Hematopoietic multipotent progenitor cell treated with erythropoietin and hydrocortisone succinate and interleukin-3 and kit ligand, for 17 days (in vitro differentiated cells): ENCODE measurements around the gene C1QTNF2.

Experiments used
- DNase-seq: peaks from one replicate; pipeline ENCODE4 v3.0.0-alpha.2; 2015; ENCODE audit warnings: low spot score

C1QTNF2 gene

DNA sequence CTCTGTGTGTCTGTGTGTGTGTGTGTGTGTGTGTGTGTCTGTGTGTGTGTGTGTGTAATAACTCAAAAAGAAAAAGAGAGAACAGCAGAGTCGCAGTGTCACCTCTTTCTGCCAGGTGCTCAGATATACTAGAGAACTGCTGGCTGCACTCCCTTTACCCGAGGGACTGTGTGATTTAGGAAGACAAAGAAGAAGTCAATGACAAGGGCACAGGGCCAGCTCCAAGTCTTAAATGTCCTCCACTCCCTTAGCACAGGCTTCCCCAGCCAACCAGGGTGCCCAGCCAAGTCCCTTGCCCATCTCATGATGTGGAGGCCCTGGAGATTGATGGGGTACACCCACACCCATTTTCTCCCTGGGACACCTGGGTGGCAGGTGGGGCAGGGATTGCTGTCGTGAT is 66.7 kb downstream of the C1QTNF2 start:
- DNase-seq, result no peak

- no peak for DNase-seq
These were observed 72.2 kb downstream of the C1QTNF2 start for GRCh38 chr5:160298189-160298588.

DNA sequence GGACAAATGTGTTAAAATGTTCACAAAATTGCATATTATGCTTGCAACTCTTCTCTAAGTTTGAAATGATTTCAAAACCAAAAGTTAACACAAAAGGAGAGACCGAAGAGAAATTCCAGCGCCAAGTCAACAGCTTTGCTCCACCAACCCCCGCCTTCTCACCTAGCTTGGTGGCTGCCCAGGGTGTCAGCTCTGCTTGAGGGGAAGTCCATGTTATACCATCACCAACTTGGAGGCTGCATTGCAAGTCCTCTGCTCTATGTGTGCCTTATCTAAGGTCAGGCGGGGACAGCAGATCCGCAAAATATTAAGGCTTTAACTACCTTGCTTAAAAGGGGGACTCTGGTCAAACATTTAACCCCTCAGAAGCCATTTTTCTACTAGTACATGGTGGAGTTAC is 72.7 kb downstream of the C1QTNF2 start:
- no peak for DNase-seq
